Activated effector memory CD4-positive, alpha-beta T cell treated with Interleukin-2 at 50 U/mL for 16 hours (primary cell): ENCODE measurements around the gene CLDN15.
"Not testable (repeated sequence)": the region's sequence is repeated elsewhere in the genome, so short reads cannot be mapped to it uniquely, and the experiment has no call there.

ENCODE experiments used
- DNase-seq: peaks from one replicate; pipeline ENCODE4 v3.0.0-alpha.2; 2020

CLDN15 gene, protein sequence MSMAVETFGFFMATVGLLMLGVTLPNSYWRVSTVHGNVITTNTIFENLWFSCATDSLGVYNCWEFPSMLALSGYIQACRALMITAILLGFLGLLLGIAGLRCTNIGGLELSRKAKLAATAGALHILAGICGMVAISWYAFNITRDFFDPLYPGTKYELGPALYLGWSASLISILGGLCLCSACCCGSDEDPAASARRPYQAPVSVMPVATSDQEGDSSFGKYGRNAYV

DNA sequence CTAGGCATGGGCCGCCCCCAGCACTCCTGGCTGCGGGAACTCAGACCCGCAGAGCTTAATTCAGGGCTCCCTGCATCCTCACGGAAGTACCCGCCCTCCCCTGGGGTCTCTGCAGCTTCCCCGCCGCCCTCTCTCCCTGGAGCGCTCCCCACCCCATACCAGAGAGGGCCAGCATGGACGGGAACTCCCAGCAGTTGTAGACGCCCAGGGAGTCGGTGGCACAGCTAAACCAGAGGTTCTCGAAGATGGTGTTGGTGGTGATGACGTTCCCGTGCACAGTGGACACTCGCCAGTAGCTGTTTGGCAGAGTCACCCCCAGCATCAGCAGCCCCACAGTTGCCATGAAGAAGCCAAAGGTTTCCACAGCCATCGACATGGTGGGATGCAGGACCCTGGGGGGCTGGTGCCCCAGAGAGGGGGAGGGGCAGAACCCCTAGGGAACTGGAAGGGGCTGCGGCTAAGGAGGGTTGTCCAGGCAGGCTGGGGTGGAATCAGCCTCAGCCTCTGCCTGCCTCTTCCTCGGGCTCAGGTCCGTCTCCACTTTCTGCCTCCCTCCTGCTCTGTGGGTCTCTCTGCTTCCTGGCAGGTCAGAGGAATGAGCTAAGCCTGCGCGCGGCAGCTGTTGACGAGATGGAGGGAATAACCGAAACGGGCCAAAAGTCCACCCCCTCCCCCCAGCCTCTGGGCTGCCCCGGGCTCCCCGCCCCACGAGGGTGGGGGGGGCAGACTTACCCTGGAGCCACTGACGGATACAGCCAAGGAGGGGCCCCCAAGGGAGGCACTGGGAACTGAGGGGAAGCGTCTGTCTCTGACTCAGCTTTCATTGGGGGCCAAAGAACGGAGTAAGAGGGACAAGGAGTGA, at the start of gene CLDN15:
Gene CLDN15, minus strand, starts transcription at position 597 of the 862 bp plus-strand sequence. Its CDS starts 221 bp downstream, at position 376.
- DNase-seq: no peak

DNA sequence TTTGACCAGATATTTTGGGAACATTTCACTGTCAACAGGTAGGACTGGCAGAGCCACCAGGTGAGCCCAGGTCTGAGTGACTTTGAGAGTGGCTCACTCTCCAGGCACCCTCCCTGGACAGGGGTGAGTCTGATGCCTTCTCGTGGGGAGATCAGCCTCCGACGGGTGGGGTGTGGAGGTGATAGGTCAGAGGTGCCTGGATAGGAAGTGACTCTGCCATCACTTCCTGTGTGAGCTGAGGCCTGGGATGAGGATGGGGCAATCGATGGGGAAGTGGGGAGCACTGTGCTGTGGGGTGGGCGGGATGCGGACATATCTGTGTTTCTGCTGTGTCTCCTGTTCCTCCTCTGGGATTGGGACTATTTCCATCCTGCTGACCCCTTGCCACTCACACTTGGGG, 49.4 kb upstream of the CLDN15 start:
- DNase-seq: no peak

DNA sequence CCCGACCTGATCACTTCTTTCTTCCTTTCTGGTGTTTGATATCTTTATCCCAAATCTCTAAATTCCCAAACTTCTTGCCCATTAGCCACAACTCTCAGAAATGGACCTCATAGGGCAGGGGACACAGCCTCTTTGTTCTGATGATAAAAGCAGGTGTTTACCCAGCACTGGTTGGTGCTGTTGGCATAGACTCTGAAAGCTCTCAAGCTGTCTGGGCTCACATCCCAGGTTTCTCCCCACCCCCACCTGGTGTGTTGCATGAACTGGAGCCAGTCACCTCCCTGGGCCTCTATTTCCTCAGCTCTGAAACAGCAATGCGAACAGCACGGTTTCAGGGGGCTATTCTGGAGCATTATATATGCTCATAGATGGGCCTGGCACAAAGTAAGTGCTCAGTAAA, 48.3 kb upstream of the CLDN15 start:
- DNase-seq: not testable (repeated sequence)

DNA sequence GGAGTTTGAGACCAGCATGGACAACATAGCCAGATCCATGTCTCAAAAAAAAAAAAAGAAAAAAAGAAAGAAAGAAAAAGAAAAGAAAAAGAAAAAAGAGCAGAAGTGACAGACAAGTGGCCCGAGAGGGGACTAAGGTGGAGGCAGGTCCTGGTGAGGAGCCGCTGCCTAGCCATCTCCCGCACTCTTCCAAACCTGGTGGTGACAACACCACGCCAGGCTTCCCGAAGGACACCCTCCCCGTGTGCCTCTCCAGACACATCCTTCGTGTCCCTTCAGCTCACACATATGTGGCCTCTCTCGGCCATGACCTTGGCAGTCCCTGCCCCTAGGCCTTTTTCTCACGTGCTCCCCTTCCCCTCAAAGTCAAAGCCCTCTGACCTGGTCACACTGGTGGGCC, 47.6 kb upstream of the CLDN15 start:
- DNase-seq: no peak

DNA sequence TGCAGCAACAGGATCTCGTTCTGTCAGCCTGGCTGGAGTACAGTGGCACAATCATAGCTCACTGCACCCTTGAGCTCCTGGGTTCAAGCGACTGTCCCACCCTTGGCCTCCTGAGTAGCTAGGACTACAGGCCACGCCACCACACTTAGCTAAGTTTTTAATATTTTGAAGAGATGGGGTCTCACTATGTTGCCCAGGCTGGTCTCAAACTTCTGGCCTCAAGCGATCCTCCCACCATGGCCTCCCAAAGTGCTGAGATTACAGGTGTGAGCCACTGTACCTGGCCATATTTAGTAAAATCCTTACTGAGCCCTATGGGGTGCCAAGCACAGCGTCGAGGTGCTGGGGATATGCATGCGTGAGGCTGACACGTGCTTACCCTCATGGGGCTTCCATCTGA, 43.3 kb upstream of the CLDN15 start:
- DNase-seq: not testable (repeated sequence)

DNA sequence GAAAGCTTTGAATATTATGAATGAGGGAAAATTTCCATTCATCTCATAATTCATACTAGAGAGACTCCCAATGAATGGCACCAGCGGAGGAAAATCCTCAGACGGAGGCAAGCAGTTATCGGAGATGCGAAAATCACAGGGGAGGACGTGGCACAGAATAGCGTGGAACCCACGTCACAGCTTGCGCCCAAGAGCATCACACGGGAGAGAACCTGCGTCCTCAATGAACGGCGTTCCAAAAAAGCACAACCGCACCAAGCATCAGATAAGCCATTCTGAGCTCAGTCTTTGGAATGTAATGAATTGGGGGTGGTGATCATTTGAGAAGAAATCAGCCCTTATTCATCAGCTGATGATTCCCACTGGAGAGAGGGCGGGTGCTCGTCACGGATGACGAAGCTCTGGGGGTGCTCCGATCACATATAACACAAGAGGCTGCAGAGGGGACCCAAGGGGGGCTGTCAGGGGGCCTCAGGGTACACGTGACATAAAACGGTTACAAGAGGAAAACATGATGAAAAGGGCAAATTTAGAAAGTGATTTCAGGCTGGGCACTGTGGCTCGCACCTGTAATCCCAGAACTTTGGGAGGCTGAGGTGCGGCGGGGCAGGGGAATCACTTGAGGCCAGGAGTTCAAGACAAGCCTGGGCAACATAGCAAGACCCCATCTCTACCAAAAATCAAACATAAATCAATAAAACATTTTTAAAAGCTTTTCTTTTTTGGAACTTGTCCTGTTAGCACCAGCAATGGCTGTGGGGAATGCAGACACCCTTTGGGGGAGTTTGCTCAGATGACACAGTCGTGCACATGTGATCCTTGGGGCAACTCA, 41.1 kb upstream of the CLDN15 start:
- DNase-seq: no peak

DNA sequence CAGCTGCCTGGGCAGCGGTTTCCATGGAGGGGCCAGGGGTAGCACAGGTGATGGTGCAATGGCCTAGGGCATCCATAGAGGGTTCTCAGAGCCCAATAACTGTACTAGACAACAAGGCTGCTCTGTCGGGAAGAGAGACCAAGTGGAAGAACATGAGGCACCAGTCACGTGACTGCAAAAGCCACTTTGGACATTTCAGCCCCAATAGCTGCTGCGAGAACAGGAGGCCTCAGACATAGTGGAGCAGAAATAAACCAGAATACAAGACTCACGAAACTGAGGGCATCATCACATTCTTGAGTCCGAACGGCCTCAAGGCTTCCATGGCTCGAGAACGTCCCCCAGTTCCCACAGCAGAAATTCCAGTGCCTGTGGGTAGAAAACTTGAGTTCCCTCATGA, 39.6 kb upstream of the CLDN15 start:
- no peak for DNase-seq

DNA sequence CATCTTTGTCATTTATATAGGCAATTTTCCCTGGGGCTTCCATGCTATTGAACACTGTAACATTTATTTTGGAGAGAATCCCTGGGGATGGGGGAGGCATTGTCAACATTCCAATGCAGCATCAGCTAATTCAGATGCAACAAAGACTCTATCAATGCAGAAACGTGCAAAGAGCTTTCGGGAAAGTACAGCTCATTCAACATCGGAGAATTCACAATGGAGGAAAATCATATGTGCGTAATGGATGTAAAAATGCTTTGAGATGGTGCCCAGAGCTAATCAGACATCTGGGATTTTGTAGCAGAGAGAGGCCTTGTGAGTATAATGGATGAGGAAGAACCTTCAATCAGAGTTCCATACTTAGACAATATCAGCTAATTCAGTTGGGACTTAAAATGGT, 35.6 kb upstream of the CLDN15 start:
- DNase-seq: no peak

DNA sequence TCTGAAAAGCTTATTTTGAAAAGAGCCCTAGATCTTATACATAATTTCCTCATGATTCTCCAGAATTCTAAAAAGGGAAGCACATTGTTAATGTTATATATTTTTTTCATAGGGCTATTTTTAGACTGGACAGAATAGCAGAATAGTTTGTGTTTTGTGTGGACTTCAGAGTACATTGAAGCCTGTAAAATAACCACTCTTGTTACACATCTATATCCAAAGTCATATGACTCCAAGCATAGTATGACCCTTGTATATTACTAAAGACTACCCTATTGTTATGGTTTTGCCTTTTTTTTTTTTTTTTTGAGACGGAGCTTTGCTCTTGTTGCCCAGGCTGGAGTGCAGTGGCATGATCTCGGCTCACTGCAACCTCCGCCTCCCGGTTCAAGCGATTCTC, 33.4 kb upstream of the CLDN15 start:
- DNase-seq: no peak

DNA sequence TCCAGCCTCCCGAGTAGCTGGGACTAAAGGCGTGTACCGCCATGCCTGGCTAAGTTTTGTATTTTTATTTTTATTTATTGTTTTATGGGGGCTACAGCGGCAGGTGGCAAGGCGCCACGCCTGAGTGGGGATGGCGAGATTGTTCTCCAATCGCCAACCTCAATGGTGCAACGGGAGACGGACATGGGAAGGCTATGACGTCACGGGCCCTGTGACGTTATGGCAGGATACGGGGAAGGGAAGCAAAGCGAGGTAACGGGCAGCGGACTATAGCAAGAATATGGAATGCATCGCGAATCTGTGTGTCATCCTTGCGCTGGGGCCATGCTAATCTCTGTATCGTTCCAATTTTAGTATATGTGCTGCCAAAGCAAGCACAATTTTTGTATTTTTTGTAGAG, 32.1 kb upstream of the CLDN15 start:
- DNase-seq: no peak

DNA sequence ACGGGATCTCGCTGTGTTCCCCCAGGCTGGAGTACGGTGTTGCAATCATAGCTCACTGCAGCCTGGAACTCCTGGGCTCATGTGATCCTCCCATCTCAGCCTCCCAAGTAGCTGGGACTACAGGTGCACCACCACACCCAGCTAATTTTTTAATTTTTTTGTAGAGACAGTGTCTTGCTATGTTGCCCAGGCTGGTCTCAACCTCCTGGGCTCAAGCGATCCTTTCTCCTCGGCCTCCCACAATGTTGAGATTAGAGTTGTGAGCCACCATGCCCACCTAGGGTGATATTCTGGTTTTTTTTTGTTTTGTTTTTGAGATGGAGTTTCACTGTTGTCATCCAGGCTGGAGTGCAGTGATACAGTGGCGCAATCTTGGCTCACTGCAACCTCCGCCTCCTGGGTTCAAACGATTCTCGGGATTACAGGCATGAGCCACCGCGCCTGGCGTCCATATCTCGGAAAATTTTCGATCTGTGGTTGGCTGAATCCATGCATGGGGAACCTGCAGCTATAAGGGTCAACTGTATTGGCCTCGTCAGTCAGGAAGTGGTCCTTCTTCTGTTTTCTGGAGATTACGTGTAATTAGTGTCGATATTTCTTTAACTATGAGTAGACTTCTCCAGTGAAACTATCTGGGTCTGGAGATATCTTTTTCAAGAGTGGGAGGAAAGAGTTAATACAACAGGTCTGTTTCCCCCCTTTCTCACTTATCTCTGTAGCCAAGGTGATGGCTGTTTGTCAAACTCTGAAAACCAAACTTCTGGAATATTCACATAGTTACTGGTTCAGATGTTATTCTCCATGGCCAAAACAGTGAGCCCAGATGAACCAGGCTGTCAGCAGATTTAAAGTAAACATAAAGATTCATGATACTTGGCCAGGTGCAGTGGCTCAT, 28.3 kb upstream of the CLDN15 start:
- no peak for DNase-seq

DNA sequence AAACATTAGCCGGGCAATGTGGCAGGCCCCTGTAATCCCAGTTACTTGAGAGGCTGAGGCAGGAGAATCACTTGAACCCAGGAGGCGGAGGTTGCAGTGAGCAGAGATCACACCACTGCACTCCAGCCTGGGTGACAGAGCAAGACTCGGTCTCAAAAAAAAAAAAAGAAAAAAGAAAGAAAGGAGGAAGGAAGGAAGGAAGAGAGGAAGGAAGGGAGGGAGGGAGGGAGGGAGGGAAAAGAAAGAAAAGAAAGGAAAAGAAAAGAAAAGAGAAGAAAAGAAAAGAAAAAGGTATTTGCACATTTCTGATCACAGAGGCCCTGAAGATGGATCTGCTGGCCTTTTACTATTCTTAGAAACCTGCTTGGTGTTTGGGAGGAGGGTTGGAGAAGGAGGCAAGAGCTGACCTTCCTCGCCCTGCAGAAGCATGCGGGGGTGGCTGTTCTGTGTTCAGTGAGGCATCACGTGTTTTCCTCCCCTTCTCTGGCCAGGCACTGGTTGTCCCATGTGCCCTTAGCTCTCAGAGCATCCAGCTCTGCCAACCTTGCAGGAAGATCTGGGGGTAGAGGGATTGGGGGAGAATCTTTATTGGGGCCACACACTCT, 26.6 kb upstream of the CLDN15 start:
- DNase-seq: not testable (repeated sequence)

DNA sequence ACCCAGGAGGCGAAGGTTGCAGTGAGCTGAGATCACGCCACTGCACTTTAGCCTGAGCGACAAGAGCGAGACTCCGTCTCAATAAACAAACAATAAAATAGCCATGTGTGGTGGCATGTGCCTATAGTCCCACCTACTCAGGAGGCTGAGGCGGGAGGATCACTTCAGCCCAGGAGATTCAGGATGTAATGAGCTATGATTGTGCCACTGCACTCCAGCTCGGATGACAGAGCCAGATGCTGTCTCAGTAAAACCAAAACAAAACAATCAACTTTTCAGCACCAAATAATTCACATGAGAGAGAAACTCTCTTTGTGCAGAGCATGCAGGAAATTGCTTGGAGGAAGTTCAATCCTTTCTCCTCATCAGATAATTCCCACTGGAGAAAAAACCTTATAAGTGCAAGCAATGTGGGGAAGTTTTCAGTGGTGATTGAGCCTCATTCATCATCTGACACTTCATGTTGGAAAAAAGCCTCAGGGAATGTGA, 20.7 kb upstream of the CLDN15 start:
- no peak for DNase-seq

DNA sequence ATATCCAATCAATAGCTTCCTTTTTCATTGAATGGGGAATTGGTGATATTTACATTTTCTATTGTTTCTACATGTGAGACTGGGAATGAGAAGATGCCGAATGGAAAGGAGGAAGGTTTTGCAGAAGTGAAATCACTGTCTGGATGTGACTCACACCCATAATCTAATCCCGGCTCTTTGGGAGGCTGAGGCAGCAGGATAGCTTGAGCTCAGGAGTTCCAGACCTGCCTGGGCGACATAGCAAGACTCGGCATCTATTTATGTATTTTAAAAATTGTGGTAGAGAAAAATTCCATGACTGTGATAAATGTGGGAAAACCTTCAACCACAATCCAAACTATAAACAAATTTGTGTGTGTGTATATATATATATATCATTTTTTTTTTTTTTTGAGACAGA, 18.2 kb upstream of the CLDN15 start:
- DNase-seq: no peak

DNA sequence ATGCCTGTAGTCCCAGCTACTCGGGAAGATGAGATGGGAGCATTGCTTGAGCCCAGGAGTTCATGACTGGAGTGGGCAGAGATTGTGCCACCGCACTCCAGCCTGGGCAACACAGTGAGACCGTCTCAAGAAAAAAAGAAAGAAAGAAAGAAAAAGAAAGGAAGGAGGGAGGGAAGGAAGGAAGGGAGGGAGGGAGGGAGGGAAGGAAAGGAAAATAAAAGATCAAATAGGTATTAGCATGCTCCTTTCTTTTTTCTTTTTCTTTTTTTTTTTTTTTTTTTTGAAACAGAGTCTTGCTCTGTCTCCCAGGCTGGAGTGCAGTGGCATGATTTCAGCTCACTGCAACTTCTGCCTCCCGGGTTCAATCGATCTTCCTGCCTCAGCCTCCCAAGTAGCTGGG, 15.6 kb upstream of the CLDN15 start:
- DNase-seq: not testable (repeated sequence)

DNA sequence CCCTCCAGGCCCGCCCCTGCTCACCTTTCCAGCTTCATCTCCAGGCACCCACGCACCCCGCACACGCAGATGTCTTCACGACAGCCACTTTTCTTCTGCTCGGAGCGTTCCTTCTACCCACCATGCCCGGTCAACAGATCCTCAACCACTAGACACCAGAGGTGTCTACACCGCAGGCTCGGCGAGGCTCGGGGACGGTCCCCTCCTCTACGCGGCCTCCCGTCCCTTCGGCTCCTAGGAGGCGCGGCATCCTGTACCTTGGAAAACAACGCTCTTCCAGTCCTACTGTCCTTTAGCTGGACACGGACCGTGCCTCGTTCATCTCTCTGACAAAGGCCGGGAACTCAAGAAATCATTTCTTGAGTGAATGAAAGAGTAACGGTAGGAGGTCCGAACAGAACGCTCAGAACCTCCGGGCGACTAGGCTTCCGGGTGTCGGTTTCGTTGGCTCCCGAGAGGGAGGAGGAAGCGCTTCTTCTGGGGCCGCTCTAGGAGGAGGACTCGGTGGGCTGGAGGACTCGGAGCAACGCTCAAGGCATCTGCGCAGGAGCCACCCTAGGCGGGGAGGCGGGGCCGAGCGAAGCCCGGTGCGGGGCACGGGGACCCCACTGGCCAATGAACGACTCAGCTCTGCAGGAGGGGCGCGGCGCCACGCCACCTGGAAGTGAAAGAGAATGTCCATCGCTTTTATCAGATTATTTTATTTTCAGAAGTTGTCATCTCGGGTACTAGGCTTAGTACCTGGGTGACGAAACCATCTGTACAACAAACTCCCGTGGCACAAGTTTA, 14.5 kb upstream of the CLDN15 start:
- peak; percentile 99 for DNase-seq

DNA sequence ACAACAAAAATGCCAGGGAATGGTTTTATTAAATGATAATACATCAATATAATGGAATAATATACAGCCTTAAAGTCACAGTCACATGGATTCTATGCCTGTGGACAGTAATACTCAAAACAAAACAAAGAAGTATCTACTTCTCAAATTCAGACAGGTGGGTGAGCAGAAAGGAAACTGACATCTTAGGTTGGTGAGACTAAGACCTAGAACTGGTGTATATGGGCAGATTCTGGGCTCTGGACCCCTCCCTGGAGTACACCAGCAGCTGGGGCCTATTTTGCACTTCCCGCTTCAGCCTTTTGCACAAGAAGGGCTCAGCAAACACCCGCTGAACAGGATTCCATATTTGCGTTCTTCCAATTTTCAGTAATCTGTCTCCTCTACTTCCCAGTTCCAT, 12.7 kb upstream of the CLDN15 start:
- DNase-seq: no peak

DNA sequence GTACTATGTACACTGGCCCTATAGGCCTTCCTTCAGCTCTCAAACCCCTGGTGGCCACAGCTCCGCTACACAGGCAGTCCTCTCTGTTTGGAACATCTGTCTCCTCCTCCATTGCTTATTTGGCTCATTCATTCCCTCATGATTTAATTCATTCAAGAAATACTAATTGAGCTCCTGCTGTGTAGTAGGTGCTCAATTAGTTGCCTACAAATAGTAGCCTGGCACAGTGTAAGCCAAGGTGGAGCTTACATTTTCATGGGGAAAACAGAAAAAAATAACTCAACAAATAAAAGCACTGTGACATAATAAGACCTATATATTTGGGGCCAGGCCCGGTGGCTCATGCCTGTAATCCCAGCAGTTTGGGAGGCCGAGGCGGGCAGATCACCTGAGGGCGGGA, 10.7 kb upstream of the CLDN15 start:
- no peak for DNase-seq

DNA sequence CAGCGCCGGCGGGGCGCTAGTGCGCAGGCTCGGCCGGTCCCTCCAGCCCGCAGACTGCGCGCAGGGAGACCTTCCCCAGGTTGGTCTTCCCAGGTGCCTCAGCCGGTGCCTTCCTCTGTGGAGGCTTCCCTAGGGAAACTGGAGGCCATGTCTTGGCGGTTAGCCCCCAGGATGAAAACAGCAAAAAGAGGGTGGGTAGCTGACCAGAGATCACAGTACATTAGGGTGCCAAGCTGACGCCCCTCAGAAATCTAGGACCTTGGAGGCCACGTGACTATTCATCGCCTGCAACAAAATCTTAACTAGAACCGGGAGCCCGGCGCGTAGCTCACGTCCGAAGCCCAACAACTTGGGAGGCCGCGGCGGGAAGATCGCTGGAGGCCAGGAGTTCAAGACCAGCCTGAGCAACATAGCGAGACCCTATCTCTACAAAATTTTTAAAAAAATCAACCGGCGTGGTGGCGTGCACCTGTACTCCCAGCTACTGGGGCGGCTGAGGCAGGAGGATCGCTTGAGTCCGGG, 7.6 kb upstream of the CLDN15 start:
- DNase-seq: no peak

DNA sequence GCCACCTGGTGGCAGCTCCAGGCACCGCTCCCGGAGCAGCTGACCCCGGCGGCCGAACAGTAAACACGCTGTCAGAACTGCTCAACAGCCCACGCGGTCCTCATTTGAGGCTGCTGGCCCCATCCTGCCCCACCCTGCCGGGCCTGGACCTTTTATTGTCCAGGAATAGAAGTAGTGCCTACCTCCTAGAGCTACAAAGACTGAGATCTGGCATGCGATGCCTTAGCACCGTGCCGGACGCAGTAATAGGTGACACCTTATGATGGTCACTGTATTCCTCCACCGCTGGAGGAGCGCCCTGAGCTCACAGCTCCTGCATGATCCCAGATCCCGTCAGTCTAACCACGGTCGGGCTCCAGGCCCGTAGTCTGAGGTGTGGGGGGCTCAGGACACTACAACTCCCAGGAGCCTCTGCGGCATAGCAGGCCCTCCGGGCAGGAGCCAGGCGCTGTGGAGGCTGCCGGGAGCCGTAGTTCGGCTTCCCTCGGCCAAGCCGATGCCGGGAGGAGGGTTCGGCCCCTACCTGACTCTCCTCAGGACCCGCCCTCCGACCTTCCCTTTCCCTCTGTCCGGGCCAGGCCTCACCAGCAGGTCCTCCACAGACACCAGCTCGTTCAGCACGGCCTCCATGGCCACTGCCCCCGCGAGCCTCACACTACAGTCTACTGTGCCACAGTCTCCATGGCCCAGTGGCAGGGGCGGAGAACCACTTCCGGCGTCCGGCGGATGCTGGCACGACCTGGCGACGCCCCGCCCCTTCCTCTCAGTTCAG, 7.0 kb upstream of the CLDN15 start, which contains the start of gene FIS1:
Gene FIS1, minus strand, starts transcription at position 707 of the 772 bp plus-strand sequence. Its CDS starts 77 bp downstream, at position 630.
- DNase-seq: peak; percentile 91
